Stimulated activated CD4-positive, alpha-beta T cell treated with anti-CD3 and anti-CD28 coated beads, Interleukin-15, amount 100 ng/mL, for 48 hours (primary cell): ENCODE data around the gene ARHGEF17.

Experiments
- DNase-seq, 2 donors: peaks; one replicate each; pipeline ENCODE4 v3.0.0-alpha.2; 2020; ENCODE audit warnings: low read depth in 2 of 2

Gene ARHGEF17

GRCh38 chr11:73380897-73381410 is 72.9 kb downstream of the ARHGEF17 start:
- no peak for DNase-seq

- no peak for DNase-seq
Observed at GRCh38 chr11:73381589-73381988, 73.5 kb downstream of the ARHGEF17 start.

DNA sequence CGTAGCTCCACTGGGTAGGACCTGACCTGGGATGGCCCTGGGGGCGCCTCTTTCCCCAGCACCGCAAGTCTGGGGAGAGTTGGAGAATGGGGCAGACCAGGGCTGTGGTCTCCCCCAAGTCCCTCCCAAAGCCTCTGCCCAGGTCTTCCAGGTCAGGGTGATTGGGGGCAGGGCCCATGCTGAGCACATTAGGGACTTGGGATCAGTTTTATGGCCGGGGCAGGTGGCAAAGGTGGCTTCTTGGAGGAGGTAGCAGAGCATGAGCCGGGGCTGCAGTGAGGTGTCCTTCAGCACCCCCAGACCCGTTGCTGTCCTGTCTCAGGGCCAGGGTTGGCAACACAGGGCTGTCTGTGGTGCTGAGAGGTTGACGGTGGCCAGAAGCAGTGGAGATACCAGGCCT is 74.1 kb downstream of the ARHGEF17 start:
- DNase-seq = no peak

GRCh38 chr11:73382747-73383146 is 74.7 kb downstream of the ARHGEF17 start:
- DNase-seq = no peak

DNA sequence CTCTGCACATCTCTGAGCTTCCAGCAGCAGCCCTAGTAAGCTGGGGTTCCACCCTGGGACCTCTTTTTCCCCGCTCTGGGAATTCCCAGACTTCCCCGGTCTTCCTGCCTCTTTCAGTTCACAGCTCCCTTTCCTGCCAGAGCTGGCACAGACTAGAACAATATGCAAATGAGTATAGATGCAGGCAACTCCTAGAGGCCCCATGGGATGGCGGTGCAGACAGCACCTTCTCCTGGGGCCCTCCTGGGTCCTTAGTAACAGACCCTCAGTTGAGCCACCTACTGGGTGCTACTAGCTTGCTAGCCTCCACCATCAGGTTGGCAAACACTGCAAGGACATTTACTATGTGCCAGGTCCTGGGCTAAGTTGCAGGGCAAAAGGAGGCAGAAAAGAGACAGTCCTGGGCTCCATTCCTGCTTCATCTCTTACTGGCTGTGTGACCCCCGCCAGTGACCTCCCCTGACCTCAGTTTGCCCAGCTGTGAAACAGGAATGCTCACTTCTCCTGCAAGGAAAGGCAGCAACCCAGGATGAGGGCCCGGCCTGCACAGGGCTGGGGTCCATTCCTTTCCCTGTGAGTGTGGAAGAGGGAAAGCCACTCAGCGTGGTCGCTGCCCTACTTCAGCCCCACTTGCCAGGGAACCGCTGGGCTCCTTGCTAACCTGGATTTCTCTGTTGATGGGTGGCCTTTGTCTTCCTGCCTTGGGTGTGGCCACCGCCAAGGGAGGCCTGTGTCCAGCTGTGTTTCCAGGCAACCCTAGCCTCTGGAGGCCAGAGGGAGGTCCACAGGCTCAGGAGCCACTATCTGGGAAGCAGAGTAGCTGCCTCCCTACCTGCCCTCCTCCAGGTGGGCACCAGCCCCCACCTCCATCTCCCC is 75.4 kb downstream of the ARHGEF17 start:
- no peak for DNase-seq

GRCh38 chr11:73384125-73384441 is 76.0 kb downstream of the ARHGEF17 start:
- no peak for DNase-seq

GRCh38 chr11:73384531-73384871 is 76.4 kb downstream of the ARHGEF17 start:
- DNase-seq = no peak

GRCh38 chr11:73384872-73385689 is 77.0 kb downstream of the ARHGEF17 start:
- DNase-seq = no peak

DNA sequence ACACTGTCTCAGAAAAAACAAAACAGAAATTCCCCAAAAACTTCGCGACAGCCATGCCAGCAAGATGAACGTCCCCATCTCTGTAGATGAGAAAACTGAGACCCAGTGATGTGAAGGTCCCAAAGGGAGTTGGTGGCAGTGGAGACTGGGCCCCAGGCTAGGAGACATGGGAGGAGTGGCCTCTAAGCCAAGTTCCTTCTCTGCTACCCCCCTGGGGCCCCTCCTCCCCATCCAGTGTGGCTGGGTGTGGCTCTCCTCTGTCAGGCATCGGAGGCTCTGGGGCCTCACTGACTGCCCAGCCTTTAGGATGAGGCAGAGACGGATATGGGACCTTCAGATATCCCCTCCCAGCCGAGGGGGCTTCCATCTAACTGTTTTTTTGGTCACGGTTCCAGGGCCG is 77.9 kb downstream of the ARHGEF17 start:
- no peak for DNase-seq

DNA sequence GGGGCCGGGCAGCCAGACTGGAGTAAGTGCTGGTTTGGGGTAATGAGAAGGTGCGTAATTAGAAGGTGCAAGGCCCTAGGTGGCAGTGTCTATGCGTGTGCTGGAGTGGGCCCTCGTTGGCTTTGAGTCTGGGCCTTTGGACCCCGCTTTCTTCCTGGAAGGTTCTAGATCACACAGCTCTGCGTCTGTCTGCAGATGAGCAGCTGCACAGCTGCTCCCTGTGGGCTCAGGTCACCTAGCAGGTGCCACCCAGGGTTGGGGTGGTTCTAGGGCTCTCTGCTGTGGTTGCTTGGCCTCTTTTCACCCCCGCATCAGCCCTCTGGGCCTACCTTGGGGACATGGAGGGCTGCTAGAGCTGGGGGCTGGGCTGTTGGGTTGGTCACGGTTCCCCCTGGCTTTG is 78.5 kb downstream of the ARHGEF17 start:
- DNase-seq = no peak

- DNase-seq = no peak
Observed at GRCh38 chr11:73387594-73388264, 79.7 kb downstream of the ARHGEF17 start.

GRCh38 chr11:73388265-73389133 is 80.4 kb downstream of the ARHGEF17 start:
- no peak for DNase-seq

- DNase-seq = no peak
Observed at GRCh38 chr11:73389134-73389525, 81.1 kb downstream of the ARHGEF17 start.

DNA sequence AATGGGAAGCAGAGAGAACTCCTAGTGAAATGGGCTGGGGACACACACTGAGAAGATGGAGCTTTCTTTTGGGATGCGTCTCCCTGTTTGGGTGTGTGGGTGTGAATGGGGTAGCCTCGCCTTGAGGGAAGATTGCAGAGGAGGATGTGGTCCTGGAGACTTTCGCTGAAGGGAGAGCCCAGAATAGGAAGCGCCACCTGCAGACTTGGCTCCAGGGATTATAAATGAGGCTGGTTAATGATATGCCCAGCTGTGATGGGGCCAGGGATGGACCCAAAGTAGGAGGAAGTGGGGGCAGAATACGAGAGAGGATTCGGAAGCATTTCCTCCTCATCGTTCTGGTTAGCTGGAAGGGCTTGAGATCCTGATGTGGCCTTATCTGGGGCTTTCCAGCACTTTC is 81.8 kb downstream of the ARHGEF17 start:
- no peak for DNase-seq

- DNase-seq = no peak
Observed at GRCh38 chr11:73390601-73391565, 82.8 kb downstream of the ARHGEF17 start.

DNA sequence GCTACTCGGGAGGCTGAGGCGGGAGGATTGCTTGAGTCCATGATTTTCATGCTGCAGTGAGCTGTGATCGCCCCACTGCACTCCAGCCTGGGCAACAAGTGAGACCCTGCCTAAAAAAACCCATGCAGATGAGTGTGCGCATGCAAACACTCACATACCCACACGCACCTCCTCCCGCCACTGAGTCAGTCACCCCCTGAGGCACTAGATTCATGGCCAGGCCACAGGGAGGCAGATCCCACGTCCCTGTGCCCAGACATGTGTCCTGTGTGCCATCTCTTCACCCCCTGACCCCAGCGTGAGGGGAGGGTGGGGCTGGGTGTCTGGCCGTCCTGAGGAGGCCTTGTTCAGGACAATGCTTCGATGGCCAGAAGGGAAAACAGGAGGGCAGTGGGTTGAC is 83.6 kb downstream of the ARHGEF17 start:
- DNase-seq = no peak

GRCh38 chr11:73392108-73393010 is 84.3 kb downstream of the ARHGEF17 start:
- DNase-seq = no peak

- no peak for DNase-seq
Observed at GRCh38 chr11:73393011-73393380, 84.9 kb downstream of the ARHGEF17 start.
